Neural progenitor cell (in vitro differentiated cells): ENCODE measurements around the gene ABCB6. TPM values are rescaled to one million over a fixed set of nuclear protein-coding genes. Genes with fewer than 3 reads are reported as not detected.

Source experiments
- DNase-seq: peaks from one replicate; pipeline ENCODE4 v3.0.0-alpha.2; 2016; ENCODE audit warnings: low spot score
- H2AFZ ChIP-seq: fragments of 200-600 bp; sonication (generic); replicated peaks from 2 replicates; pipeline ENCODE4 v1.6.1; 2016; ENCODE audit warnings: antibody characterized with exemption
- H3F3A ChIP-seq: fragments of 200-600 bp; sonication (generic); 2 replicates; pipeline ENCODE4 v1.6.1; 2016; ENCODE audit warnings: antibody characterized with exemption, low read depth
- H3K27ac ChIP-seq: fragments of 200-600 bp; sonication (generic); 2 replicates; pipeline ENCODE4 v1.5.1; 2016; ENCODE audit warnings: mild to moderate bottlenecking
- H3K27me3 ChIP-seq: fragments of 200-600 bp; sonication (generic); 2 replicates; pipeline ENCODE4 v1.6.1; 2016; ENCODE audit warnings: mild to moderate bottlenecking, moderate library complexity
- H3K36me3 ChIP-seq: fragments of 200-600 bp; sonication (generic); 2 replicates; pipeline ENCODE4 v1.5.1; 2016
- H3K4me1 ChIP-seq: fragments of 200-600 bp; sonication (generic); 2 replicates; pipeline ENCODE4 v1.6.1; 2016; ENCODE audit warnings: mixed run types
- H3K4me2 ChIP-seq: fragments of 200-600 bp; sonication (generic); 2 replicates; pipeline ENCODE4 v1.6.1; 2016
- H3K4me3 ChIP-seq: fragments of 200-600 bp; sonication (generic); 2 replicates; pipeline ENCODE4 v1.5.1; 2016
- H3K79me2 ChIP-seq: fragments of 200-600 bp; sonication (generic); 2 replicates; pipeline ENCODE4 v1.6.1; 2016; ENCODE audit warnings: low read depth
- H3K9ac ChIP-seq: fragments of 200-600 bp; sonication (generic); 2 replicates; pipeline ENCODE4 v1.6.1; 2016
- H3K9me3 ChIP-seq: fragments of 200-600 bp; sonication (generic); 2 replicates; pipeline ENCODE4 v1.5.1; 2016; ENCODE audit warnings: low read depth
- H4K20me1 ChIP-seq: fragments of 200-600 bp; sonication (generic); 2 replicates; pipeline ENCODE4 v1.6.1; 2016; ENCODE audit warnings: low read depth
- H3K27ac Mint-ChIP-seq: 3 replicates; pipeline ENCODE4 v1.8.0; 2021; ENCODE audit warnings: mixed read lengths
- H3K27me3 Mint-ChIP-seq: 2 replicates; pipeline ENCODE4 v1.8.0; 2022; ENCODE audit warnings: low read depth, mild to moderate bottlenecking, inconsistent platforms, moderate library complexity, mixed read lengths; ENCODE audit not compliant: insufficient read depth
- H3K36me3 Mint-ChIP-seq: 3 replicates; pipeline ENCODE4 v1.8.0; 2021; ENCODE audit warnings: mixed read lengths
- H3K4me1 Mint-ChIP-seq: 3 replicates; pipeline ENCODE4 v1.8.0; 2021; ENCODE audit warnings: mixed read lengths
- H3K4me3 Mint-ChIP-seq: 3 replicates; pipeline ENCODE4 v1.8.0; 2021; ENCODE audit warnings: mild to moderate bottlenecking, moderate library complexity, mixed read lengths
- H3K9me3 Mint-ChIP-seq: 3 replicates; pipeline ENCODE4 v1.8.0; 2020; ENCODE audit warnings: mixed read lengths
- EZH2 ChIP-seq: fragments of 200-600 bp; sonication (generic); IDR thresholded peaks from 2 replicates; pipeline ENCODE4 v1.6.1; 2017; ENCODE audit warnings: antibody characterized with exemption, mild to moderate bottlenecking, moderate library complexity
- EZH2phosphoT487 ChIP-seq: fragments of 200-600 bp; sonication (generic); IDR thresholded peaks from 2 replicates; pipeline ENCODE4 v1.6.1; 2017; ENCODE audit warnings: antibody characterized with exemption
- total RNA-seq: library from RNA; depleted of rRNA; stranded (reverse); fragments of >200 nt; gene quantifications from 2 replicates; pipeline ENCODE4 v1.2.3, GENCODE V29; 2015; ENCODE audit warnings: low replicate concordance
- TF ChIP-seq, protein P1 (sequence below): fragments of 200-600 bp; sonication (generic); IDR thresholded peaks from 2 replicates; pipeline ENCODE4 v1.5.1; 2017; ENCODE audit warnings: antibody characterized with exemption, mild to moderate bottlenecking

ABCB6 gene
- total RNA-seq, 1 donor from 2014 or later, result 14.3 TPM

DNA sequence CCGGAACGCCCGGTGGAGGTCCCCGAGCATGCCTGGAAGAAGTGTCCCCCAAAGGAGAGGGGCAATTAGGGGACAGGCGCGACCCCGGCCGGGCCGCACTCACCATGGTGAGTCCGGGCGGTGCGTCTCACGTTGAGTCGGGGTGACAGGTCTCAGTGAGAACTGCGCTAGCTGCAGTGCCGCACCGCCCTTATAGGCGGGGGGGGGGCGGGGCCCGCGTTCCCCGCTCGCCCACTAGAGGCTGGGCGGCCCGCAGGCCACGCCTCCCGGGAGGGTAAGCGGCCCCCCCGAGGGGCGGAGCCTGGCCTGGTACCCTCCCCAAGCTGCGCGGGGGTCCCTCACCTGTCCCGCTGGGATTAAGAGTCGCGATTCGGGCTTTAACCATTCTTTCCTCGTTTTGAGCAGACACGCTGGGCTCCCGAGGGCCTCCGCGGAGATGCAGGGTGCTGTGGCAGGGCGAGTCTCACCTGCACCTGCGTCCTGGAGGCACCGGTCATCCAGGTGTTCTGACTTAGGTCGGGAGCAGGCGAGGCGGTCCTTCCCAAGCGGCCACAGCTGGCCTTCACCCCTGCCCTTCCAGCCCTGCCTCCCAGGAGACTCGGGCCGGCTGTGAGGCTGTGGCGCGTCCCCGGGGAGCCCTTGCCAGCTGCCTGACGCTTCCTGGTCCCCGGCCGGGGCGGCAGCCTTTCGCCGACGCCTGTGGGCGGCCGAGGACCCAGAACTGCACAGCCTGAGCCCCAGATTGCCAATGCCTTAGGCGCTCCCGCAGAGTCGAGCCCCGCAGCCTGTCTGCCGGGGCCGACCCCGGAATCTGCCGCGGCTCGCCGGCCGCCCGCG lies 35.2 kb upstream of the ABCB6 start, which contains the start of gene TUBA4A:
TSS of gene TUBA4A (minus strand) at position 166 of the 837 bp plus-strand sequence. CDS start at position 106, 60 bp downstream.
- Histone ChIP-seq H3K79me2 (no peaks in the 10 kb centered on the region), H3K9ac (no peak within 1 kb of the TSS), H2AFZ (peak within 1 kb of the TSS; percentile 6), H3K27me3 (peaks cover 81% of the 10 kb centered on the region), H3F3A (peaks cover 3% of the 10 kb centered on the region), H4K20me1 (peaks cover 12% of the 10 kb centered on the region), H3K36me3 (no peaks in the 10 kb centered on the region), H3K4me1 (peaks cover 7% of the 10 kb centered on the region), H3K4me3 (peak within 1 kb of the TSS; percentile 34), H3K27ac (no peak within 1 kb of the TSS), H3K4me2 (peak within 1 kb of the TSS; percentile 78), H3K9me3 (no peaks in the 10 kb centered on the region)
- DNase-seq, result peak; percentile 86
- Mint-ChIP-seq H3K4me3 (peak within 1 kb of the TSS; percentile 78), H3K4me1 (peaks cover 13% of the 10 kb centered on the region), H3K27ac (no peak within 1 kb of the TSS), H3K9me3 (no peaks in the 10 kb centered on the region), H3K27me3 (peaks cover 64% of the 10 kb centered on the region), H3K36me3 (no peaks in the 10 kb centered on the region)
- TF ChIP-seq EZH2phosphoT487, result peak; percentile 94
- TF ChIP-seq EZH2, result peak; percentile 94
- TF ChIP-seq, protein P1, sequence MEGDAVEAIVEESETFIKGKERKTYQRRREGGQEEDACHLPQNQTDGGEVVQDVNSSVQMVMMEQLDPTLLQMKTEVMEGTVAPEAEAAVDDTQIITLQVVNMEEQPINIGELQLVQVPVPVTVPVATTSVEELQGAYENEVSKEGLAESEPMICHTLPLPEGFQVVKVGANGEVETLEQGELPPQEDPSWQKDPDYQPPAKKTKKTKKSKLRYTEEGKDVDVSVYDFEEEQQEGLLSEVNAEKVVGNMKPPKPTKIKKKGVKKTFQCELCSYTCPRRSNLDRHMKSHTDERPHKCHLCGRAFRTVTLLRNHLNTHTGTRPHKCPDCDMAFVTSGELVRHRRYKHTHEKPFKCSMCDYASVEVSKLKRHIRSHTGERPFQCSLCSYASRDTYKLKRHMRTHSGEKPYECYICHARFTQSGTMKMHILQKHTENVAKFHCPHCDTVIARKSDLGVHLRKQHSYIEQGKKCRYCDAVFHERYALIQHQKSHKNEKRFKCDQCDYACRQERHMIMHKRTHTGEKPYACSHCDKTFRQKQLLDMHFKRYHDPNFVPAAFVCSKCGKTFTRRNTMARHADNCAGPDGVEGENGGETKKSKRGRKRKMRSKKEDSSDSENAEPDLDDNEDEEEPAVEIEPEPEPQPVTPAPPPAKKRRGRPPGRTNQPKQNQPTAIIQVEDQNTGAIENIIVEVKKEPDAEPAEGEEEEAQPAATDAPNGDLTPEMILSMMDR, result no peak

DNA sequence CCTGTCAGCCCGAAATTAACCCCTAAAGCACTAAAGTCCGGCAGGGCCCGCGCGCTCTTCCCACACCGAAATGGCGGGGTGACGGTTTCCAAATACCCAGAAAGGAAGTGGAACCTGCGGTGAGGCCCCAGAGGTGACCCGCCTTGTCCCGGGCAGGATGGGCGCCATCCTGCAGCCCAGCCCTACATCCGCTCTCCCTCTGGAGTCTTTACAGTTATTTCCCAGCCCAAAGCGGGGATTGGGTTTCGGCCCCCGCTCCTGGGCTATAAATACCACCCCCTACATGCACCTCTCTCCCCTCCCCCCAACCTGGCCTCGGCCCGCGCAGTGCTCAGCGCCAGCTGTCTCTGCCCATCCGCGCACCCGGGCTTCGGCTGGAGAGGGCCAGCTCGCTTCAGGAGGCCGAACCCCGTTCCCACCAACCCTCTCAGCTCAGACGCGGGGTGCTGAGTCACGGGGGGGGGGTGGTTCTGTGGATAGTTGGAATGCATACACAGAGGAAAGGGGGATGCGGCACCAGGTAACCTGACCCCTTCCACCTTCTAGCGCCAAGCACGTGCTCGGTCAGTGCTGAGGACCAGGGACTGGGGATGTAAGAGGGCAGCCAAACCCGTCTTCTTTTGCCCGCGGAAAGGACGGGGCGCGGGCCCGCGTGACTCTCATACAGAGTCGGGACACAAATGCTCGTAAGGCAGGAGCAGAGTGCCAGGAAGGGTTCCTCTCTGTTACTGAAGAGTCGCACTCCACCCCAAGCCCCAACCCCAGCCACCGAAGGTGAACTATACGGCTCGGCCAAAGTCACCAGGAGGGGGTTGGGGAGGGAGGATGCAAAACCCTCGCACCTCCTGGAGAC lies 34.4 kb upstream of the ABCB6 start, which contains the start of gene TUBA4B:
TSS of gene TUBA4B (plus strand) at position 344 of the 853 bp plus-strand sequence. CDS start at position 509, 165 bp downstream.
- Mint-ChIP-seq H3K27ac (no peak within 1 kb of the TSS), H3K4me1 (peaks cover 13% of the 10 kb centered on the region), H3K4me3 (peak within 1 kb of the TSS; percentile 78), H3K36me3 (no peaks in the 10 kb centered on the region), H3K27me3 (peaks cover 59% of the 10 kb centered on the region), H3K9me3 (no peaks in the 10 kb centered on the region)
- TF ChIP-seq EZH2, result peak; percentile 69
- TF ChIP-seq EZH2phosphoT487, result peak; percentile 73
- TF ChIP-seq, protein P1, result no peak
- peaks cover 3% of the 10 kb centered on the region for H3F3A ChIP-seq
- no peak within 1 kb of the TSS for H3K9ac ChIP-seq
- no peaks in the 10 kb centered on the region for H3K36me3 ChIP-seq
- H4K20me1 ChIP-seq, result peaks cover 12% of the 10 kb centered on the region
- H3K9me3 ChIP-seq, result no peaks in the 10 kb centered on the region
- peaks cover 73% of the 10 kb centered on the region for H3K27me3 ChIP-seq
- H3K4me3 ChIP-seq, result peak within 1 kb of the TSS; percentile 34
- no peak within 1 kb of the TSS for H3K27ac ChIP-seq
- H3K4me2 ChIP-seq, result peak within 1 kb of the TSS; percentile 78
- peaks cover 7% of the 10 kb centered on the region for H3K4me1 ChIP-seq
- H3K79me2 ChIP-seq, result no peaks in the 10 kb centered on the region
- H2AFZ ChIP-seq, result peak within 1 kb of the TSS; percentile 6
- DNase-seq, result peak; percentile 56

DNA sequence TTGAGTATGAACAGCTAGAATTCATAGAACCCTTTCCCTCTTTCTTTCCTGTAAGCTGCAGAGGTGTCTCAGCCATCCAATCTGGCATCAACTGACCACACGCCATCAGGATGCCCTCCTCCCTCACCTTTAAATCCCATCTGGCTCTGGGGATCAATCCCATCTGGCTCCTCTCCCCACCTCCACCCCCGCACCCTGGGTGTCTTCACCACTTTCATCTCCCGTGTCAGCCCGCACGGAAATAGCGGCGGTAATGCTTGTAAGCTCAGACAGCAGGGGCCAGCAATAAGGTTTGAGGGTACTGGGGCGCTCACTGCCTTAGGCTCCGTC lies 33.8 kb upstream of the ABCB6 start:
- H3K27ac Mint-ChIP-seq, result no peak overlapping the region
- no peaks in the 10 kb centered on the region for H3K36me3 Mint-ChIP-seq
- TF ChIP-seq, protein P1, result no peak
- TF ChIP-seq EZH2, result no peak
- TF ChIP-seq EZH2phosphoT487, result no peak
- Histone ChIP-seq H3K79me2 (no peaks in the 10 kb centered on the region), H3K4me1 (peaks cover 7% of the 10 kb centered on the region), H3K36me3 (no peaks in the 10 kb centered on the region), H3K4me3 (peak overlapping the region; percentile 34), H2AFZ (no peak overlapping the region), H3K9me3 (no peaks in the 10 kb centered on the region), H3K9ac (no peak overlapping the region), H3K27me3 (peaks cover 67% of the 10 kb centered on the region), H3K4me2 (peak overlapping the region; percentile 78), H3K27ac (no peak overlapping the region), H3F3A (peaks cover 3% of the 10 kb centered on the region), H4K20me1 (peaks cover 12% of the 10 kb centered on the region)
- peak; percentile 35 for DNase-seq
- H3K4me1 Mint-ChIP-seq, result peaks cover 13% of the 10 kb centered on the region
- H3K27me3 Mint-ChIP-seq, result peaks cover 56% of the 10 kb centered on the region
- H3K9me3 Mint-ChIP-seq, result no peaks in the 10 kb centered on the region
- peak overlapping the region; percentile 53 for H3K4me3 Mint-ChIP-seq
